Measurements from ENCODE around the gene EBI3.
"Not testable (repeated sequence)": the region's sequence is repeated elsewhere in the genome, so short reads cannot be mapped to it uniquely, and the experiment has no call there.

The EBI3 gene

DNA sequence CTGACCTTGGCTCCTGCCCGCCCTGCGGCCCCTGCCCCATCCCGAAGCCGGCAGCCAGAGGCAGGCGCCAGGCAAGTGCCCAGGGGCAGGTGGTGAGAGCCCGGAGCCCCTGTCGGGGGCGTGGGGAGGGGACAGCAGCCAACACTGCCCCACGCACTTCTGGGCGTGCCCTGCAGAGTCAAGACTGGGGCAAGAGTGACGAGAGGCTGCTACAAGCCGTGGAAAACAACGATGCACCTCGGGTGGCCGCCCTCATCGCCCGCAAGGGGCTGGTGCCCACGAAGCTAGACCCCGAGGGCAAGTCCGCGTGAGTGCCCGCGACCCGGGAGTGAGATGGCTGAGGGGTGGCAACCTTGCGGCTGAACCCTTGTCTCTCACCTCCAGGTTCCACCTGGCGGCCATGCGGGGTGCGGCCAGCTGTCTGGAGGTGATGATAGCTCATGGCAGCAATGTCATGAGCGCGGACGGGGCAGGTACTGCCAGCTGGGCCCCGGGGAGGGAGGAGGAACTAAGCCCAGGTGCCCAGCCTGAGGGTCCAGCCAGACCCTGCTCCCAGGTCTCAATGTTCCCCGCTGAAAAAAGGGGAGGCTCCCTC, 29.5 kb upstream of the EBI3 start:
- in situ Hi-C loops (cut with HindIII; ENCODE audit: low sequenced_read_pairs), result loop anchor here (25.0 kb wide), 1 partner anchor 212 kb away; the partner anchor contains the start of gene EEF2

DNA sequence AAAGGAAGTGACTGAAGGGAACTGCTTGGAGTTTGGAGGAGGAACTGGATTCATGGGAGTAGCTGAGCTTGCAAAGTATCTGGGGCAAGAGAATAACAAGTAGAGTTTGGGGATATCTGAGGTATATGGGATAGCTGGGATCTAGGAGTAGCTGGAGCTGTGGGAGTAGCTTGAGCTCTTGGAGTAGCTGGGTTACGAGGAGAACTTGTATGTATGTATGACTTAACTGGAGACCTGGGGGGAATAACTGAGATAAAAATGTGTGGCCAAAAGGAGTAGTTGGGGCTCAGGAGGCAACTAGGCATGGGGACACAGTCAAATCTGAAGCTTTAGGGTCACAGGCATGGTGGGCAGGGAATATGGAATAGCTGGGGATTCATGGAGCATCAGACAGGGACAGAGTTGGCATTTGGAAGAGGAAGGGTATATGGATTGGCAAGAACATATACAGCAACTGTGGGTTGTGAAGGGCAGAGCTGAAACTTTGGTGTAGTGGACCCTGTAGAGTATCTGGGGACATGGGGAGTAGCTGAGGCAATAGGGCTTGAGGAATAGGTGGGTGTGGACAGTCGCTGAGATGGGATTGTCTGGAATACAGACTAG, 28.3 kb upstream of the EBI3 start:
- in situ Hi-C loops (cut with HindIII; ENCODE audit: low sequenced_read_pairs), result loop anchor here (25.0 kb wide), 1 partner anchor 214 kb away; the partner anchor contains the start of gene EEF2

GRCh38 chr19:4201798-4202197, 27.5 kb upstream of the EBI3 start:
- in situ Hi-C loops (cut with HindIII; ENCODE audit: low sequenced_read_pairs), result loop anchor here (25.0 kb wide), 1 partner anchor 214 kb away; the partner anchor contains the start of gene EEF2

DNA sequence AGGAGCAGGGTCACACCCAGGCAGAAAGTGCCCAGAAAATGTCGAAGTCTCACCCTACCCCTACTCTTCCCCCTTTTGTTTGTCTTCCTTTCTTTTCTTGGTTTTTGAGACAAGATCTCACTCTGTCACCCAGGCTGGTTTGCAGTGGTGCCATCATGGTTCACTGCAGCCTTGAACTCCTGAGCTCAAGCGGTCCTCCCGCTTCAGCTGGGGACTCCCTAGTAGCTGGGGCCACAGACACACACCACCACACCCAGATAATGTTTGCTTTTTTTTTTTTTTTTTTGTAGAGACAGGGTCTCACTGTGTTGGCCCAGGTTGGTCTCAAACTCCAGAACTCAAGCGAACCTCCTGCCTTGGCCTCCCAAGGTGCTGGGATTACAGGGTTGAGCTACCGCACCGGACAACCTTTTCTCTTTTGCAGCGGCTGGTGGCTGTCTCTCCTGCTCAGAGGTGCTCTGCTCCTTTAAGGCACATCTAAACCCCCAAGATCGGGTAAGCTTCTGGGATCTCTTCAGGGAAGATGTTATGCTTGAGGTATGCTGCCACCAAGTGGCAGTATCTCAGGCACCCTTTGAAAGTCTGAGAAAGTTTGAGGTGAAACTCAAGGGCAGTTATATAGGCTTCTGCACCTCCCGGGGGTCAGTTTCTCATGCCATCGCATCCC, 22.4 kb upstream of the EBI3 start:
- in situ Hi-C loops (cut with HindIII; ENCODE audit: low sequenced_read_pairs), result loop anchor here (25.0 kb wide), 1 partner anchor 220 kb away; the partner anchor contains the start of gene EEF2

- in situ Hi-C loops (cut with HindIII; ENCODE audit: low sequenced_read_pairs), result loop anchor here (25.0 kb wide), 1 partner anchor 221 kb away; the partner anchor contains the start of gene EEF2
Observed at GRCh38 chr19:4208385-4209094, 20.8 kb upstream of the EBI3 start.

DNA sequence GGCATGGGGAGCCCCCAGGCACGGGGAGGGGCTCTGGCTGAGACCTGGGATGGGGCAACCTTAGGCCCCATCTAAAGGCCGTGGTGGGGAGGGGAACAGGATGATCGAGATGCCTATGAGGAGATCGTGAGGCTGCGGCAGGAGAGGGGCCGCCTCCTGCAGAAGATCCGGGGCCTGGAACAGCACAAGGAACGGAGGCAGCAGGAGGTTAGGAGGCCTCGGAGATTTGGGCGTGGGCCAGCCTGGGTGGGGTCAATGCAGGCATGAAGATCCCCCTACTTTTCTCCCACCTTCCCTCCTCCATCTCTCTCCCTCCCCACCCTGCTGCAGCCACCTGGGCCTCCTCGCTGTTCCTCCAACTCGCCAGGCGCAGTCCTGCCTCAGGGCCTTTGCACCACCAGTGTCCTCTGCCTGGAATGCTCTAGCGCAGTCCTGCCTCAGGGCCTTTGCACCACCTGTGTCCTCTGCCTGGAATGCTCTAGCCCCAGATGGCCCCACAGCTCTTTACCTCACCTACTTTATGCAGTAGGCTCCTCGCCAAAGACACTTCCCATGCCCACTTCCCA, 19.1 kb upstream of the EBI3 start:
- in situ Hi-C loops (cut with HindIII; ENCODE audit: low sequenced_read_pairs), result loop anchor here (25.0 kb wide), 1 partner anchor 223 kb away; the partner anchor contains the start of gene EEF2

DNA sequence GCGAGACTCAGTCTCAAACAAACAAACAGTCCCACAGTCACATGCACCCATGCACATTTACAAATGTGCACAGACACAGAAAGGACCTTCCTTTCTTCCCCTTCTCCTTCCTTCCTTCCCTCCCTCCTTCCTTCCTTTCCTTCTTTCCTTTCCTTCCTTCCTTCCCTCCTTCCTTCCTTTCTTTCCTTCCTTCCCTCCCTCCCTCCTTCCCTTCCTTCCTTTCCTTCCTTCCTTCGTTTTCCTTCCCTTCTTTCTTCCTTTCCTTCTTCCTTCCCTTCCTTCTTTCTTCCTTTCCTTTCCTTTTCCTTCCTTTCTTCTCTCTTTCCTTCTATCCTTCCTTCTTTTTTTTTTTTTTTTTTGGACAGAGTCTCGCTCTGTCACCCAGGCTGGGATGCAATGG, 16.2 kb upstream of the EBI3 start:
- in situ Hi-C loops (cut with HindIII; ENCODE audit: low sequenced_read_pairs), result loop anchor here (25.0 kb wide), 1 partner anchor 226 kb away; the partner anchor contains the start of gene EEF2

DNA sequence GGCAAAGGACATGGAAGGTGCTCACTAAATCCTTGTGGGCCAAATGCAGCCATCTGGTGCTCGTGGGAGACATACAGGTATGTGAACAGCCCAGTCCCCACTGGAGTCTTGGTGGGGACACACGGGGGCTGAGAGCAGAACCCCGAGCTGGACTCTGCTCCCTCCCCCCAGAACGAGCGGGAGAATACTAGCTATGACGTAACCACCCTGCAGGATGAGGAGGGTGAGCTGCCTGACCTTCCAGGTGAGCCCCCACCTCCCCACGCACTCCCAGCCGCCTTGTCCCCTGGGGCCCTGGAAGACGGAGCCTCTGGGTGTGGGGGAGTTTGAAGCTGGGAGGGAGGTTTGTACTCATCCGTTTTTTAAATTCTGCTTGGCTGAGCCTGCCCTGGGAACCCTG, 13.5 kb upstream of the EBI3 start:
- in situ Hi-C loops (cut with HindIII; ENCODE audit: low sequenced_read_pairs), result loop anchor here (25.0 kb wide), 1 partner anchor 229 kb away; the partner anchor contains the start of gene EEF2

DNA sequence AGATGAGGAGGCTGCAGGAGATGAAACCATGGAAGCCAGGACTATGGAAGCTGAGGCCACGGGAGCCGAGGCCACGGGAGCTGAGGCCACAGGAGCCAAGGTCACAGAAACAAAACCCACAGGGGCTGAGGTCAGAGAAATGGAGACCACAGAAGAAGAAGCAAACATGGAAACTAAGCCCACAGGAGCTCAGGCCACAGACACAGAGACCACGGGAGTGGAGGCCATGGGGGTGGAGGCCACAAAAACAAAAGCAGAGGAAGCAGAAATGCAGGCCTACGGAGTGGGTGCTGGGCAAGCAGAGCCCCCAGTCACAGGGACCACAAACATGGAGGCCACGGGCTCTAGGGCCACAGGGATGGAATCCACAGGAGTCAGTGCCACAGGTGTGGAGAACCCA, 12.5 kb upstream of the EBI3 start:
- in situ Hi-C loops (cut with HindIII; ENCODE audit: low sequenced_read_pairs), result loop anchor here (25.0 kb wide), 1 partner anchor 230 kb away; the partner anchor contains the start of gene EEF2

DNA sequence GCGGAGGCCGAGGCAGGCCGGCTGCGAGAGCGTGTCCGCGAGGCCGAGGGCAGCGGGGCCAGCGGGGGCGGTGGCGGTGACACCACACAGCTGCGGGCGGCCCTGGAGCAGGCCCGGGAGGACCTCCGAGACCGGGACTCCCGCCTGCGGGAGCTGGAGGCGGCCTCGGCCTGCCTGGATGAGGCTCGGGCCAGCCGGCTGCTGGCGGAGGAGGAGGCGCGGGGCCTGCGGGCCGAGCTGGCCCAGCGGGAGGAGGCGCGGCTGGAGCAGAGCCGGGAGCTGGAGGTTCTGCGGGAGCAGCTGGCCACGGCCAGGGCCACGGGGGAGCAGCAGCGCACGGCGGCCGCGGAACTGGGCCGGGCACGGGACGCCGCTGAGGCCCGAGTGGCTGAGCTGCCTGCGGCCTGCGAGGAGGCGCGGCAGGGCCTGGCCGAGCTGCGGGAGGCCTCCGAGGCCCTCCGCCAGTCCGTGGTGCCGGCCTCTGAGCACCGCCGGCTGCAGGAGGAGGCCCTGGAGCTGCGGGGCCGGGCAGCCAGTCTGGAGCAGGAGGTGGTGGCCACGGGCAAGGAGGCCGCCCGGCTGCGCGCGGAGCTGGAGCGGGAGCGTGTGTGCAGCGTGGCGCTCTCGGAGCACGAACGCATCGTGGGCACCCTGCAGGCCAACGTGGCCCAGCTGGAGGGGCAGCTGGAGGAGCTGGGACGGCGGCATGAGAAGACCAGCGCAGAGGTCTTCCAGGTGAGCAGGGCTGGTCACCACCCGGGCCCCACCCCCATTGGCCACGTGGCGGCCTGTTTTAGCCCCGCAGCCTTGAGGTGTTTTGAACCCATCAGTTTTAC, 11.7 kb upstream of the EBI3 start:
- in situ Hi-C loops (cut with HindIII; ENCODE audit: low sequenced_read_pairs), result loop anchor here (25.0 kb wide), 1 partner anchor 230 kb away; the partner anchor contains the start of gene EEF2

DNA sequence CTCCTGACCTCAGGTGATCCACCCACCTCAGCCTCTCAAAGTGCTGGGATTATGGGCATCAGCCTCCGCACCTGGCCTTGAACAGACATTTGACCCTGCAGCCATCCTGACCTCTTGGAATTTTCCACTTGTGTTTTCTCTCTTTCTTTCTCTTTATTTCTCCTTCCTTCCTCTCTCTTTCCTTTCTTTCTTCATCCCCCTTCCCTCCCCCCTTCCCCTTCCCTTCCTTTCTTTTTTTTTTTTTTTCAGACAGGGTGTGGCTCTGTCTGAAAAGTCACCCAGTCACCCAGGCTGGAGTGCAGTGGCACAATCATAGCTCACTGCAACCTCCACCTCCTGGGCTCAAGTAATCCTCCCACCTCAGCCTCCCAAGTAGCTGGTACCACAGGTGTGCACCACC, 10.8 kb upstream of the EBI3 start:
- in situ Hi-C loops (cut with HindIII; ENCODE audit: low sequenced_read_pairs), result loop anchor here (25.0 kb wide), 1 partner anchor 231 kb away; the partner anchor contains the start of gene EEF2

GRCh38 chr19:4220188-4220587, 9.1 kb upstream of the EBI3 start:
- in situ Hi-C loops (cut with HindIII; ENCODE audit: low sequenced_read_pairs), result loop anchor here (25.0 kb wide), 1 partner anchor 233 kb away; the partner anchor contains the start of gene EEF2

GRCh38 chr19:4224470-4224869, 4.9 kb upstream of the EBI3 start:
- in situ Hi-C loops (cut with HindIII; ENCODE audit: low sequenced_read_pairs), result loop anchor here (25.0 kb wide), 1 partner anchor 237 kb away; the partner anchor contains the start of gene EEF2

- in situ Hi-C loops (cut with HindIII; ENCODE audit: low sequenced_read_pairs), result no loop called here
Observed at GRCh38 chr19:4225885-4226284, 3.4 kb upstream of the EBI3 start.

DNA sequence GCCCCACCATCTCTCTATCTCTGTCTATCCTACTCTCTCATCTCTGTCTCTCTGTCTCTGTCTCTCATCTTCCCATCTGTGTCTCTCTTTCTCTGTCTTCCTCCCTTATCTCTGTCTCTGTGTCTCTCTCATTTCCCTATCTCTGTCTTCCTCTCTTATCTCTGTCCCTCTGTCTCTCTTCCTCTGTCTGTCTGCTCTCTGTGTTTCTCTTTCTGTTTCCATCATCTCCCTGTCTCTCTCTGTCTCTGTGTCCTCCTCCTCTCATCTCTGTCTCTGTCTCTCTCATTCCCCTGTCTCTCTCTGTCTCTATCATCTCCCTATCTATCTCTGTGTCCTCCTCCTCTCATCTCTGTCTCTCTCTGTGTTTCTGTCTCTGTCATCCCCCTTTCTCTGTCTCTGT, 1.6 kb upstream of the EBI3 start:
- in situ Hi-C loops (cut with HindIII; ENCODE audit: low sequenced_read_pairs), result no loop called here

GRCh38 chr19:4228765-4229178, 551 bp upstream of the EBI3 start:
- in situ Hi-C loops (cut with HindIII; ENCODE audit: low sequenced_read_pairs), result no loop called here

- in situ Hi-C loops (cut with HindIII; ENCODE audit: low sequenced_read_pairs), result not testable (repeated sequence)
Observed at GRCh38 chr19:4230237-4230636, 914 bp downstream of the EBI3 start.

DNA sequence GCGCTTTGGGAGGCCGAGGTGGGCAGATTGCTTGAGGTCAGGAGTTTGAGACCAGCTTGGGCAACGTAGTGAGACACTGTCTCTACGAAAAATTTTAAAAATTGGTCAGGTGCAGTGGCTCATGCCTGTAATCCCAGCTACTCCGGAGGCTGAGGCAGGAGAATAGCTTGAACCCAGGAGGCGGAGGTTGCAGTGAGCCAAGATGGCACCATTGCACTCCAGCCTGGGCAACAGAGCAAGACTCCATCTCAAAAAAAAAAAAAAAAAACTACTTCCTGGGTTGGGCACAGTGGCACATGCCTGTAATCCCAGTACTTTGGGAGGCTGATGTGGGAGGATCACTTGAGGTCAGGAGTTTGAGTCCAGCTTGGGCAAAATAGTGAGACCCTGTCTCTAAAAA, 2.2 kb downstream of the EBI3 start:
- in situ Hi-C loops (cut with HindIII; ENCODE audit: low sequenced_read_pairs), result not testable (repeated sequence)

GRCh38 chr19:4232139-4232538, 2.8 kb downstream of the EBI3 start:
- in situ Hi-C loops (cut with HindIII; ENCODE audit: low sequenced_read_pairs), result not testable (repeated sequence)
